KG1 (cell line): ENCODE results near the gene ETF1.
A peak's percentile ranks its signal among the peaks of the same experiment; 100 is the strongest.

Experiments
- DNase-seq: peaks from one replicate; lab custom pipeline; 2025; lab: John Stamatoyannopoulos, UW

The ETF1 gene

DNA sequence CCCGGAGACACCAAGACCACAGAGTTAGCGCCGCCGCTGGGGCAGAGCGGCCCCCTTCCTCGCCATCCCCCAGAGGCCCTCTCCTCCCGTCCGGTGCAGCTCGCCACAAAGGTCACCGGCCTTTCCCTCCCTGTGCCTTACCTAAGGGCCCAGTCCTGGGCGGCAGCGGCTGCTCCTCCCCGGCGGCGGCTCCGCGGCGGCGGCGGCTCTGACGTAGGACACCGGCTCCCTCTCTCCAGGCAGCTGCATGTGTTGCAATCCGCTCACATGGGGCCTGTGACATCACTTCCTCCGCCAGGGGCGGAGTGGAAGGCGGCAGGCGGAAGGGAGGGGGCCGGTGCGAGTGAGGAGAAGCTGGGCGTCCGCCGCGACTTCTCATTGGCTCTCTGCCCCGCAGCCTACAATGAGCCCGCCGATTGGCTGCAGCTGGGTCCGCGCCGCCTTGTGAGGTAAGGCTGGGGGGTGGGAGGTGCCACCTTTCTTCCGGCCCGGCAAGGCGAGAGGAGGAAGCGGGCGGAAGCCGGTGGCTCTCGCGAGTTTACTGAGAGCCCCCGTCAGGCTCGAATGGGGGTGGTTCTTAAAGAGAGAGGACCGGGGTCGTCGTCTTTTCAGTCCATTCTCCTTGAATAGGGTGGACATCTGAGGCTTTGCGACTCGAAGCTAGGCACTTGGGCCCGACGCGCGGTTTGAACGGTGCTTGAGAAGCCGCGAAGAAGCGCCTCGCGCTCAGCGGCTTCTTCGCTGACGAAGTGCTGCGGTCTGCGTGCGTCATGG lies at the start of gene ETF1:
TSS of gene ETF1 (minus strand) at position 281 of the 774 bp plus-strand sequence. CDS start 318 bp downstream, outside the sequence.
- peak; percentile 87 for DNase-seq

DNA sequence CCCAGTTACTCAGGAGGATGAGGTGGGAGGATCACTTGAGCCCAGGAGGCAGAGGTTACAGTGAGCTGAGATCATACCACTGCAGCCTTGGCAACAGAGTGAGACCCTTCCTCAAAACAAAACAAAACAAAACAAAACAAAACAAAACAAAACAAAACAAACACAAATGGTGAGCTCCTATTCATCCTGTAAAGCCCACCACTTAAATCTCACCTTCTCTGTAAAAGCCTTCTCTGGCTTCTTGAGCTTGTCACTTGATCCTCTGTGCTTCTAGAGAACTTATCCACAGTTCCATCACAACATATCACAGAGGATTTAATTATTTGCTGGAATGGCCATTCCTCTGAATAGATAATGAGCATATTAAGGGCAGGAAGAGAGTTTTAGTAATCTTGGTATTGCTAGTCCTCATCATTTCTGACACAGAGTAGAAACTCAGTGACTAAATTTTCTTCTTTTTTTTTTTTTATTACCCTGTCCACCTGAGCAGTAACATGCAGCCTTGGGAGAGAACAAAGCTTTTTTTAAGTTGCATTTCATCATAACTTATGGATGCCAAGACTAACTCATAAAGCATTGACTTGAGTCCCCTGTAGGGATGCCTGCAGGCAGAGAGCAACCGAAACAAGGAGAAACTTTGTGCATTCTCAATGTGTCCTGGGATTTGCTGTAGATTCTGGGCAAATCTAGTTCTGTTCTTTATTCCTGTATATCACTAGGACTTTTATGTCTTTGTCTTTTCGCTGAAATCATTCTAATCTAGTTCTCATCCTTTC lies 45.2 kb upstream of the ETF1 start:
- no peak for DNase-seq

DNA sequence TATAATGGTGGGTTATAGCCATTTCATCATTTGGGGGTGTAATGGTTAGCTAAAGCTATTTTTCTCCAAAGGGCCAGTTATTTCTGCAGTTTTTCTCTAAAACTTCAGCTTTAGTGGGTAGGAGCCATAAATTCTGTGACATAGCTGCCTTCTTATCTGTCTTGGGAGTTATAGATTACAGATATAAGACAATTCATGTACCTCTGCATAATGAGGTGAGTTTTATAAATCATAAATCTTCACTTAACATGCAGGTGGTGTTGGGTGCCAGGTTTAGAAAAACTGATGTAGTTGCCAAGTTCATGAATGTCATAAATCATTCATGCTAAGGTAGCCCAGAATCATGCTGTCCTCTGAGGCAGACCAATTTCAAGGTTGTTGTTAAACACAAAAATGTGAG lies 42.1 kb upstream of the ETF1 start:
- DNase-seq, result no peak

DNA sequence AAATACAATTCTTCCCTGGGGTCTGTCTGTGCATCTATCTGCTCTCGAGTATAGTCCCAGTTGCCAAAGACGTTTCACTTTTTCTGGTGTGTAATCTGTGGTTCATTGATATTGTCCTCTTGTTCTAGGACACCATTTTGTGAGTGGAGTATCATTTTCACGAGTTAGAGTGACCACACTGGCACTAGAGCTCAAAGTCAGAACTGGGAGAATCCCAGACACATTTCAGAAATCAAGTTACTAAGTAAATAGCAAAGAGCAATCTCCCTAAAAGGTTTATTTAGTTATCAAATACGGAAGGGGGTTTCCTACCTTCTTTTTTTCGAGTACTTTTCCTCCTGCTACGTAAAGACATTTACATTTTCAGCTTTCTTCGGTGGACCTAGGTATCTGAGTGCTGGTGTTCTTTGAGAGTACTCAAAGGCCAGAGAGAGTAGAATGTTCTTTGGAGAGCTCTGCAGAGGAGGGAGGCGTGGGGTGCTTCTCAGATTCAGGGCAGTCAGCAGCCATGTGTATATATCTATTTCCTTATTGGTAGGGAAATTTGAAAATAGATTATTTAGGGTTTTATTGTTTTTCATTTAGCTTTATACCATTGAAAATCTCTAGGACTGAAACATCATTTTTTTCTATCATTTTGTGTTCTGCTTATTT lies 41.1 kb upstream of the ETF1 start:
- DNase-seq, result no peak

DNA sequence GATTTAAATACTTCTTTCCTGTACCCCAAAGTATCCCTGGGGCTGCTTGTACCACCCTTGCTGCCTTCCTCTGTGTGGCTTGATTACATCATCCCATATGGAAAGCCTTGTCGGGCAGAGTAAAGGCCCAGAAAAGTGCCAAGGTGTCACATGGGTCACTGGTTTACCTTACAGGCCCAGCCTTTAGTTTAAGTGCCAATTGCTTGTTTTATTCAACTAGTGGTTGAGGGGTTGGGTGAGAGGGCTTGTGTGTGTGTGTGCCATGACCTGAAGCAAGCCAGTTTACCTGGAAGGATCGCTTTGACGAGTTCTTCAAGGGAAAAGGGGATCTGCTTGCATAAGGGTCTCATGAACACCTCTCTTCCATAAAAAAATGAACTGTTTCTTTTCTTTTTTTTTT lies 39.9 kb upstream of the ETF1 start:
- DNase-seq, result no peak

DNA sequence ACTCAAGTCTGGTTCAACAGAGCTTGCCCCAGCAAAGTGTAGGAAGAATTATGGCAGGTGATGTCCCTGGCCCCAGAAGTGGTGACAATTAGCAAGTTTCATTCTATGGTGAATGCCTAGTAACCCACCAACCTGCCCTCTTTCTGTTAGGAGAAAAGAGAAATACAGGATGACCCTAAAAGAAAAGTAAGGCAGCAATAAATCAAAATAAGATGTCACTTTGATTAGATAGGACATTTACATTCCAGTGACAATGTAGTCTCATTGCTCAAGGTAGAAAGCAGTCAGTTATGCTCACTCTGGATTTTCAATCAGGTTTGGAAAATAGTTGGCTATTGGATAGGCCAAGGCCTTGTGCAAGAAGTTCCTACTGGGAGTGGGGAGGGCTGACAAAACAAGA lies 37.7 kb upstream of the ETF1 start:
- no peak for DNase-seq

DNA sequence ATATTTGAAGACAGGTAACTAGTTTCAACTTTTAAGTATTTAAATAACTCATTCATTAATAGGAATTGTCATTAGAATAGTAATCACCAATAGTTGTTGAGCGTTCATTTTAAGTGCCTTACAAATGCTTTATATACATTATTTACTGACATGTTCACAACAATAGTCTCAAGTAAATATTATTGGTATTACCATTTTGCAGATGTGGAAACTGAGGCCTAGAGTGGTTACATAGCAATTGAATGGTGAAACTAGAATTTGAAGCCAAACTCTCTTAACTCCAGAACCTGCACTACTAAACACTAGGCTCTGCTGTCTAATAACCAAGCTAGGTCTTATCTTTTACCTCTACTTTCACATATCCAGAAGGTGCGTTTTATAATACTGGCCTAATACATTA lies 37.0 kb upstream of the ETF1 start:
- DNase-seq, result no peak

DNA sequence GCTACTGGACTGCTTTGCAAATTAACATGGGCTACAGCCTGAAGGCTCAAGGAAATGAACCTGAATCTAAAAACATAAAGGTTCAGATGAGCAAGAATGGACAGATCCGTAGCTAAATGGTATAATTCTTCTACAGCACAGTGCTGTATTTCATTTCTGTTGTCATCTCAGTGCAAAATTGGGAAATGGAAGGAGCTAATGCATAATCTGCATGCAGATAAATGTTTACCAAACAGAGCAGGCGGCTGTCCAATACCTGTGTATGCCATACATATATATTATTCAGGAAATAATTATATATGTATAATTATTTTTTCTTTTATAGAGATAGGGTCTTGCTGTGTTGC lies 36.5 kb upstream of the ETF1 start:
- no peak for DNase-seq

DNA sequence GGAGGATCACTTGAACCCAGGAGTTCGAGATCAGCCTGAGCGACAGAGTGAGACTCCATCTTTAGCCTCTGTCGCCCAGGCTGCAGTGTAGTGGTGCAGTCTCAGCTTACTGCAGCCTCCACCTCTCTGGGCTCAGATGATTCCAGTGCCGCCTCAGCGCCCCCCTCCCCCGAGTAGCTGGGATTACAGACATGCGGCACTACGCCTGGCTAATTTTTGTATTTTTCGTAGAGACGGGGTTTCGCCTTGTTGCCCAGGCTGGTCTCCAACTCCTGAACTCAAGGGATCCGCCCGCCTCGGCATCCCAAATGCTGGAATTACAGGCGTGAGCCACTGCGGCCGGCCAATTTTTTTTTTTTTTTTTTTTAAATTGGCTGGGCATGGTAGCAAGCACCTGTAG lies 34.4 kb upstream of the ETF1 start:
- no peak for DNase-seq

DNA sequence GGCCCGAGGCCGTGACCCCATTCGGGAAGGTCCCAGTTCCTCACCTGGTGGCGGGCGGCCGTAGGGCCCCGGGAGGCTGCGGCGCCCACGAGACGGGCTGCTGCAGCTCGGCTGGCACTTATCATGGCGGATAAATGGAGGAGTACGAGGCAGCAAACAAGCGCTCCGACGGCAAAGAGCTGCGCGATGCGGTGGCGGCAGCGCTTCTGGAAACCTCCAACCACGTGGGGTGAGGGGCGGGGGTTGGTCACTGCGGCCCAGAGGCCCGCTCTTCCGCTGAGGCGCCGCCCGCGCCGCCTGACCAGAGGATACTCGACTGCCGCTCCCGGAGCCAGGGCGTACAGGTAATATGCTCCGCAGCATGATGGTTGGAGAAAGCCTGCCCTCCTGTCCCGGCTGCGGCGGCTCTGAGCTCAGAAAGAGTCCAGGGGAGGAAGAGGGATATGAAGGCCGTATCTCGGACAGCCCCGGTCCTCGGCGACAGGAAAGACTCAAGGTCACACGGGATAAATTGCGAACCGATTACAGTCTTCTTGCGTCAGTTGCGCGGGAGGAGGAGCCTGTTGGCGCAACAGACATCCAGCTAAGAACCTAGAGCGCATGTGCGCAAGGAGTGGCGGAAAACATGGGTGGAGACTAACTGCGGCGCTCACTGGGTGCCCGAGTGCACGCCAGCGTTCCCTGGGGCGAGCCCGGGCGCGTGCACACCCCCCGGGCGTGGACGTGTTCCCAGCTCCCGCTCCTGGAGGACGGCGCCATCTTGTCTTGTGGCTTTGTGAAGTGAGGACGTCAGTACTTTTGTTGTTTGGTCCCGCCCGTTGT lies 32.4 kb upstream of the ETF1 start, which contains the start of gene HSPA9:
TSS of gene HSPA9 (minus strand) at position 208 of the 822 bp plus-strand sequence. CDS start at position 125, 83 bp downstream.
- peak; percentile 76 for DNase-seq

DNA sequence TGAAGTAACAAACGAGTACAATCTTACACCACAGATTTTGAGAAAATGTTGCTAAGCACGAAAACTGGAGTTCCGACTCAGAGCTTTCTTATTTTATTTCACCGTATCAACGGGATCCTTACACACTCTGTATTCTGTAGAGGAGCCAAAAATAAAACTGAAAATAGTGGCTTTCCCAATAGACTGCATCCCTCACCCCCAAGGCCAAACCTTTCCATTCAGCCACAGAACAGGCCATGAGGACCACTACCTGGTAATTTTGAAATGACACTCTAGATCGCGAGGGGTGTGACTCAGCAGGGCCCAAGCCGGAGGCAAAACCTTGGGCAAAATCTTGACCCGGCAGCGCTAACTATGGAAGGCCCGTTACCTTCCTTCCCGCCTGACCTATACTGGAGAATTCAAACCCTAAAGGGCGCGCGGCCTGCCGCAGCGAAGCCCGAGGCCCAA lies 31.7 kb upstream of the ETF1 start:
- DNase-seq, result no peak

DNA sequence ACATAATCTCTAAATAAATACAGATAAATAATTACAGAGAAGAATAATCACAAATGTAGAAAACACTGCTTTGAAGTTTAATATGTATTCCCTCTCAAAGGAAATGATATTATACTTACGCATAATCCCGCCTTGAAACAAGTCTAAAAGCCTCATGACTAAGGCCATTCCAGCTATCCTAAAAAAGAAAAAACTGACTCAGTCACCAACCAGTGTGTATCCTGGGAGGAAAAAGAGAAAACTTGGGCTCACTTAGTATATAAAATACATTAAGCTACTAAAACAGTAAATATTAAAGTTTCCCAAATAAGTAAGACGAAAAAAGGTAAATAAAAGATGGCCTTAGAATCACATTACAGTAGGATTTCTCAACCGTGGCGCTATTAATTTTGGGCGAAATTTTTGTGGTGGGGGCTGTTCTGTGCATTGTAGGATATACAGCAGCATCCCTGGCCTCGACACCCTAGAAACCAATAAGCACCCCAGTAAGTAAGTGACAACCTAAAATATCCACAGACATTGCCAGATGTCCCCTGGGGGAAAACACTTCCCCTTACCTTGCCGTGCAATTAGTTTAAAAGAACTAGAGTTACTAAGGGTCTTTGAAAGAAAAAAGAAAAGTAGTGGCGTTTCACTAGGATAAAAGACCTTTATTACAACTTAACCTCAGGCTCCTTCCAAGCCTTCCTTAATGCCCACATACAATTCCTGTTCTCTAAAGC lies 31.1 kb upstream of the ETF1 start:
- no peak for DNase-seq

DNA sequence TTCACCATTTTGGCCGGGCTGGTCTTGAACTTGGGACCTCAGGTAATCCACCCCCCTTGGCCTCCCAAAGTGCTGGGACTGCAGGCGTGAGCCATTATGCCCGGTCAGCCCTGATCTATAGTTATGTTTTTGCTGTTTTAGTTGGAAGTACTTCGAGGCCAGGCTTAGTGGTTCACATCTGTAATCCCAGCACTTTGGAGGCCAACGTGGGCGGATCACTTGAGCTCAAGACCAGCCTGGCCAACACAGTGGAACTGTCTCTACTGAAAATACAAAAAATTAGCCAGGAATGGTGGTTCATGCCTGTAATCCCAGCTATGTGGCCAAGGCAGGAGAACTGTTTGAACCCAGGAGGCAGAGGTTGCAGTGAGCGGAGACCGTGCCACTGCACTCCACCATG lies 30.2 kb upstream of the ETF1 start:
- no peak for DNase-seq

DNA sequence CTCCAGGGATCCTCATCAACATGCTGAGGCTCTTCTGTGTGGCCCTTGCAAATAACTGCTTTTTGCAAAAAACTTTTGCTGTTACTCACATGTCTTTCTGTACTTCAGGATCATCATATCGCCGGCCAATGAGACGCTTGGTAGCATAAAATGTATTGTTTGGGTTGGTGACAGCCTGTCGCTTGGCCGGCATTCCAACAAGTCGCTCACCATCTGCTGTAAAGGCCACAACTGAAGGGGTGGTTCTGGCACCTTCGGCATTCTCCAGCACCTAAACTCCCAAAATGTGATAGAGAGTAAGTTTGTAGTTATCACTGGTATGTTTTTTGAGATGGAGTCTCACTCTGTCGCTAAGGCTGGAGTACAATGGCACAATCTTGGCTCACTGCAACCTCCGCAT lies 27.8 kb upstream of the ETF1 start:
- no peak for DNase-seq

DNA sequence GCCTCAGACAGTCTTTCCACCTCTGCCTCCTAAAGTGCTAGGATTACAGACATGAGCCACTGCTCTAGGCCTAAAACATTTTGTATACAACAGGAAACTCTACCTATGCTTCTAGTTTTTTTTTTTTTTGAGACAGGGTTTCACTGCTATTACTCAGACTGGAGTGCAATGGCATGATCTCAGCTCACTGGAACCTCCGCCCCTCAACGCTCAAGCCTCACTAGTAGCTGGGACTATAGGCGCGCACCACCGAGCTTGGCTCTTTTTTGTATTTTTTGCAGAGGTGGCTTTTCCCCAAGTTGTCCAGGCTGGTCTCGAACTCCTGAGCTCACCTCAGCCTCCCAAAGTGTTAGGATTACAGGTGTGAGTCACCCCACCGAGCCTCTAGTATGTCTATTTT lies 26.7 kb upstream of the ETF1 start:
- DNase-seq, result no peak

DNA sequence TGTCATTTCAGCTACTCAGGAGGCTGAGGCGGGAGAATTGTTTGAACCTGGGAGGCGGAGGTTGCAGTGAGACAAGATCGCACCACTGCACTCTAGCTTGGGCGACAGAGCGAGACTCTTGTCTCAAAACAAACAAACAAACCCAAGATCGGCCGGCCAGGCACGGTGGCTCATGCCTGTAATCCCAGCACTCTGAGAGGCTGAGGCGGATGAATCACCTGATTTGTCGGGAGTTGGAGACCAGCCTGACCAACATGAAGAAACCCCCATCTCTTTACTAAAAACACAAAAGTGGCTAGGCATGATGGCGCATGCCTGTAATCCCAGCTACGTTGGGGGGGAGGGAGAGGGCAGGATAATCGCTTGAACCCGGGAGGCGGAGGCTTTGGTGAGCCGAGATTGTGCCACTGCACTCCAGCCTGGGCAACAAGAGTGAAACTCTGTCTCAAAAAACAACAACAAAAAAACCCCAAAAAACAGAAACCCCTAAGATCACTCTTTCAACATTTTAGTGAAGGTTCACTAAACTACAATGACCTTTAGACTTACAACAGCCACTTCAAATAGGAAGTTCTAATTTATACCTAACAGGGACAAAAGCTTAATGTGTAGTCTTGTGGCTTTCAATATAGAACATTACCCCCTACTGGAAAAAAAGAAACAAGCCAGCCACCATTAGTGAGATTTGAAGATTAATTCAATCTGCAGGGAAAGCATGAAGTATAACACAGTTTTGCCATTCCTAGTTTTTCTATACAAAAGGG lies 25.2 kb upstream of the ETF1 start:
- no peak for DNase-seq

DNA sequence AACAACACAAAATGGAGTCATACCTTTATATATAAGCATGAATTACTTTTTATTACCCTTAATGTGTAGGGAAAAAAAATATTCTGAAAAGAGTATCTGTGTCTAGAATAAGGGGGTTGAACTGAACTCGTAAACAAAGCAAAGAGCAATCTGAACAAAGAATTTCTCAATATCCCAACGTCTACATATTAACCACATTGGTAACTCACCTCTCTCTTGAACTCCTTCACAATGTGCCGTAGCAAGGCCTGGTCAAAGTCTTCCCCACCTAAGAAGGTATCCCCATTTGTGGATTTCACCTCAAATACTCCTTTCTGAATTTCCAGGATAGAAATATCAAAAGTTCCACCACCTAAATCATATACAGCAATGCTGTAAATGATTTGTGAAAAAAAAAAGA lies 23.8 kb upstream of the ETF1 start:
- DNase-seq, result no peak

DNA sequence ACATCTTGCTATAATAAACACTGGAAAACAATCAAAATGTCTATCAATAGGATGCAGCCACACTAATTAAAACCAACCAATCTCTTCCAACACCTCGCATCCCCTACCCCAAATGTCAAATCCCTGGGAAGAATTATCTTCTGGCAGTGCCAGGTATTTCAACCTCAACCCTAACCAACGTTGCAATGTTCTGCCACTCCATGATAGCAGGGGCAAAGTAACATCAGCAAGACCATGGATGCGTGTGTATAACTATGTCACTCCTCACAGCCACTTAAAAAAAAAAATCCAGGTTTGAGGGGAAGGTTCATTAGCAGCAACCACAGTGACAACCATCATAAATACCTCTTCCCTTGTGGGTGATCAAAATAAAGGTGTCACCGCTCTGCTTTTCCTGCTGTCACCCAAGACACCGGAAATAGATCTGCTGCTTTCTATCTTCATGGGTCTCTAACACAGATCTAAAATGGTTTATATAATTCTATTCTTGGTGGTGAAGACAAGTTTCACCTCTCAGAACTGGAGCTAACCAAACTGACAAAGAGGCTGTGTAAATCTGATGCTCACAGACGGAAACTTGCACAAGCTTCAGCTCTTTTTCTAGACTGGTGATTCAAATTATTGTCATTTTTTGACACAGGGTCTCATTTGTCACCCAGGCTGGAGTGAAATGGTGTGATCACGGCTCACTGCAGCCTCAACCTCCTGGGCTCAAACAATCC lies 22.2 kb upstream of the ETF1 start:
- no peak for DNase-seq

DNA sequence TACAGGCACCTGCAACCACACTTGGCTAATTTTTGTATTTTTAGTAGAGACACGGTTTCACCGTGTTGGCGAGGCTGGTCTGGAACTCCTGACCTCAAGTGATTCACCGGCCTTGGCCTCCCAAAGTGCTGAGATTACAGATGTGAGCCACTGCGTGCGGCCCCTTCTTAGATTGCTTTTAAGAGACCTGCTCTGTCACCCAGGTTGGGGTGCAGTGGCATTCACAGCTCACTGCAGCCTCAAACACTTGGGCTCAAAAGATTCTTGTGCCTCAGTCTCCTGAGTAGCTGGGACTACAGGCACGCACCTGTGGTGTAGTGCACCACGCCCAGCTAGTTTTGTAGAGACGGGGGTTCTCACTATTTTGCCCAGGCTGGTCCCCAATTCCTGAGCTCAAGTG lies 21.2 kb upstream of the ETF1 start:
- no peak for DNase-seq
